A549 (cell line): ENCODE data around the gene CENPX.

Source experiments
- EHMT2 ChIP-seq: fragments of 200-600 bp; sonication (generic); IDR thresholded peaks from 2 replicates; pipeline ENCODE4 v1.6.1; 2016; ENCODE audit warnings: antibody characterized with exemption, low read depth, mild to moderate bottlenecking, moderate library complexity
- POLR2A ChIP-seq: IDR thresholded peaks from 2 replicates; pipeline ENCODE4 v1.6.1; 2012; ENCODE audit warnings: mild to moderate bottlenecking, low read length

- TF ChIP-seq POLR2A (no peak), EHMT2 (no peak)
Measured at GRCh38 chr17:81998691-81999438, 23.8 kb downstream of the CENPX start.
